Measurements from ENCODE around the gene SCRN1.

SCRN1 gene

DNA sequence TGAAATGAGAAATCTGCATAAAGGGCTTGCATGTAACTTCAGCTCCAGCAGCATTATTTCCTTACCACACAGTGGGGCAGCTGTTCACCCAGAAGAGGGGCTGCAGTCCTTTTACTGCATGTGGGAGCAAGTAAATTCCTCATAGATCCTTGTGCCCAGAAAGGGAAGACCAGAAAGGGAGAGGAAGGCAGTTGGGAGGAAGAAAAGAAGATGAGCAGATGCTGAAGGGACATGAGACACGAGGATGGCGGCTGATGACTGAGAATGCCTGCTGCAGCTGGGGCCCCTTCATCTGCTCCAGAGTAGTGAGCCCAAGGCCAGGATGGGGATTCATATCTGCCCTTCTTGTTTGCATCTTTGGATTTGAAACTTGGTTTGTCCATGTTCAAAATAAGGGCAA is 102.8 kb downstream of the SCRN1 start:
- no peak for DNase-seq

- DNase-seq = no peak
Measured at GRCh38 chr7:29885626-29886025, 104.0 kb downstream of the SCRN1 start.

DNA sequence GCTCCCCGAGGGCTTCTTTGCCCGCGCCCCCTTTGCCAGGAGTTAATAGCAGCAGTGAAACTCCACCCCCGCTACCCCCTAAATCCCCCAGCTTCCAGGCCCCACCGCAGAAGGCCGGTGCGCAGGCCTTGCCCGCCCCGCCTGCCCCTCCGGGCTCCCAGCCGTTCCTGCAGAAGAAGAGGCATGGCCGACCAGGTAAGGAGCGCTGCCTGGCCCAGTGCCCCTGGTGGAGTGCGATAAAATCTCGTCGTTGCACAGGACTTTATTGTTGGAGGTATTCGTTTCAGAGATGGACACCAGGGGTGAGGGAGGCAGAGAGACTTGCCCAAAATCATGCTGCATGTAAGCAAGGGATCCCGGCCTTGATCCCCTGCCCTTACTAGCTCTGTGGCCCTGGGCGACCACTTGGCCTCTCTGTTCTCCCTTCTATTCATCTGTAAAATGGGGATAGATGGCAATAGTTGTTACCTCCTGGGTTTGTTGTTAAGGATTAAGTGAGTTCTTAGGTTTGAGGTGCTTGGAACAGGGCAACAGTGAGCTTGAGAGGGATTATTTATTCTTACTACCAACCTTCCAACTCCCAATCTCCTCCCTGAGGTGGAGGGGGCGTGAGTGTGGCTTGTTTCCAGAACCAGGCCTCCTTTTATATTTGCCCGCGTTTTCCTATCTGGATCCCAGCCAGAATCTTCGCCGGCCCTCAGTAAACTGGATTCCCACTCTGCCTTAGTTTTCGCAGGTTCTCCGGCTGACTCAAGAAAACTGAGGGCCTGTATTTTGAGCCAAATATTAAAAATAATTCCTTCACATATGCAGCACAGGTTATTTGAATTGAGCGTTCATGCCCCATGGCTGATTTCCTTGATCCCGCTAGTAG is 105.0 kb downstream of the SCRN1 start:
- DNase-seq = no peak

DNA sequence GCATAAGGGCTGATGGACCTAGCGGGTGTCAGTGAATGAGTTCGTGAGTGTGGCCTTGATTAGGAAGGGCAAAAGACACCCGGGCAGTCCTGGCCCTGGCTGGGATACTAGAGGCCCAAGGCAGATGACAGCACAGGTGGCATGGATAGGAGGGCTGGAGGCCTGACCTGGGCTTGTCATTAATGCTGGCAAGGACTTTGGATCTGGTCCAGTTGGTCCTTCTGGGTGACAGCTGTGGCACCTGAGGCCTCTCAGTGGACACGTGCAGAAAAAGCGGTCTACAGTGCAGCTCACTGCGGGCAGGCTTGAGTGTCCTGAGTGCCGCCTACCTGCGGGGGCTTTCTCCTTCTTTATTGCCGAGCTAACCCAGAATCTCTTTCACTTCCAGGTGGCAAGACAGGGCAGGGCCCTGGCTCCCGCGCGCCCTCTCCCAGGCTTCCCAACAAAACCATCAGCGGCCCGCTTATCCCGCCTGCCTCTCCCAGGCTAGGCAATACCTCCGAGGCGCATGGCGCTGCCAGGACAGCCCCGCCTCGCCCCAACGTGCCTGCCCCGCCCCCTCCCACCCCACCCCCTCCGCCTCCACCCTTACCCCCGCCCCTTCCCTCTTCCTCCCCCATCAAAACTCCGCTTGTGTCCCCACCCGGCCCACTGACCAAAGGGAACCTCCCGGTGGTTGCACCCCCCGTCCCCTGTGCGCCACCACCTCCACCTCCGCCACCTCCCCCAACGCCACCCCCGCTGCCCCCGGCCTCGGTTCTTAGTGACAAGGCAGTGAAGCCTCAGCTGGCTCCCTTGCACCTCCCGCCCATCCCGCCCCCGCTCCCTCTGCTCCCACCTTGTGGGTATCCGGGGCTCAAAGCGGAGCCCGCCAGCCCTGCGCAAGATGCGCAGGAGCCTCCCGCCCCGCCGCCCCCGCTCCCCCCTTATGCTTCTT is 105.9 kb downstream of the SCRN1 start:
- DNase-seq = no peak

DNA sequence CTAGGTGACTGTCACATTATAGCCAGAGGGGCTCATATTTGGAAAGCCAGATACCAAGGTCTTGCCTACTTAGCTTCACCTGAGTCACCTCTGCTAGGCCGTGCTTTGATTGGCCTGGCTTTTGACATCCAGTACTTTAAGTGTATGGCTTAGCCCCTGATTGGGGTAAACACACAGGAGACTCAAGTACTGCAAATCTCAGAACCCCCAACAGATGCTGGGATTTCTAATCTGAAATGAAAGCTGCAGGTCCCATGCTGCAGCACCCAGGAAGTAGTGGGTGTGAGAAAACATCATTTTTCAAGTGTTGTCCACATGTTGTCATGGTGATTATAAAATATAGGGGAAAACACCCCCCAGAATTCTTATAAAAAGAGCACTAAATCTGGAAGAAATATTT is 107.1 kb downstream of the SCRN1 start:
- no peak for DNase-seq

DNA sequence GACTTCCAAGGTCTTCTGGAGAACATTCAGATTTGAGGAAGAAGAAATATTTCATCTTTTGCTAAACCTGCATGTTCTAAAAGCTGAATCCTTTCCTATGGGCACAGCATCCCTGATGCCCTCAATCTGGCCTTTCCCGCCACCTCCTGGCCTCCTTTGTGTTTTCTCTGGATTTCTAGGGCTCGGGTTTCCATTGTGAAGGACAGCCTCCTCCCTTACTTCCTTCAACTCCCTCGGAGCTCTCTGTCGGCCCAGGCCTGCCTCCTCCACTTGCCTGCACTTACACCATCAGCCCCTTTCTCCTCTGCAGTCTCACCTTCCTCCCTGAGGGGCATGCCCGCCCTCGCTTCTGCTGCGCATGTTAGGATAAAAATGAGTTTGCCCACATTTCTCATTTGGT is 107.9 kb downstream of the SCRN1 start:
- DNase-seq = no peak

DNA sequence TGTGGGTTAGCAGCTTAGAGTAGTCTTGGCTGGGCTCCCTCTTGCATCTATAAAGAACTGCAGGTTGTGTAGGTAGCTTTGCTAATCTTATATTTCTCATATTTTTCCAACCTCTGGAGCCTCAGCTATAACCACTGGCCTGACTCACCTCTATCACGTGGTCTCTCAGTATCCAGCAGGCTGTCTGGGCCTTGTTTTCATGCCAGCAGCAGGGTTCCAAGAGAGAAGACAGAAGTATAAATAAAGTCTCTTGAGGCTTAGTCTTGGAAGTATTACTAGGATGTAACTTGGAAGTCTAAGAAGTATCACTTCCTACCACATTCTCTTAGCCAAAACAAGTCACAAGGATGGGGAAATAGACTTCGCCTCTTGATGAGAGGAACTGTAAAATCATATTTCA is 110.0 kb downstream of the SCRN1 start:
- DNase-seq = peak in 1 of 2 donors; percentile 16

DNA sequence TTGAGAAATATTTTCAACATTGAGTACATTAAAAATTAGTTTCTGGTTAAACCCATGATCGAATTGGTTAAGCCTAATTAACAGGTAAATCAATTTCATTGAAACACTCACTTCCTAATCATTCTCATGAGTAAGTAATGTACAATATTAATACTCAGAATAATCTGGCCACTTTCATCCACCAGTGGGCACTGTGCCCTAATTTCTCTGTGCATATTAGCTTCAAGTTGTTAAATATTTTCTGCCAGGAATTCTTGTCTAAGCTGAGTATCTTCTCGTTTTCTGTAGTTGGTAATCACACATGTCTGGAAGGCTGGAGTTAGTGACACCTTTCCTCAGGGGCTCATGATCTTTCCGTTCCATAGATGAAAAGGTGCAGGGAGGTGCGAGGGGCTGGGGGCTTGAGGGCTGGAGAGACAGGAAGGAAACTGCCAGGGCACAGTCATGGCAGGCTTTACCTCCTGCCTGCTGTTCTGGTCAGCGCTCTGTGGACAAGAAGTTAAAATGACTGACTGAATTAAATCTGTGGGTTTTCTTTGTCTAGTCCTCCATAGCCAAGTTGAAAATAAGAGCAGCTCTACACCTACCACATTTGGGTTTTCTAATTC is 111.4 kb downstream of the SCRN1 start:
- peak; percentile 62 to 70 for DNase-seq

GRCh38 chr7:29877196-29877595 is 112.4 kb downstream of the SCRN1 start:
- DNase-seq = no peak

GRCh38 chr7:29875741-29876140 is 113.9 kb downstream of the SCRN1 start:
- DNase-seq = no peak

- no peak for DNase-seq
Measured at GRCh38 chr7:29873644-29874294, 115.8 kb downstream of the SCRN1 start.

DNA sequence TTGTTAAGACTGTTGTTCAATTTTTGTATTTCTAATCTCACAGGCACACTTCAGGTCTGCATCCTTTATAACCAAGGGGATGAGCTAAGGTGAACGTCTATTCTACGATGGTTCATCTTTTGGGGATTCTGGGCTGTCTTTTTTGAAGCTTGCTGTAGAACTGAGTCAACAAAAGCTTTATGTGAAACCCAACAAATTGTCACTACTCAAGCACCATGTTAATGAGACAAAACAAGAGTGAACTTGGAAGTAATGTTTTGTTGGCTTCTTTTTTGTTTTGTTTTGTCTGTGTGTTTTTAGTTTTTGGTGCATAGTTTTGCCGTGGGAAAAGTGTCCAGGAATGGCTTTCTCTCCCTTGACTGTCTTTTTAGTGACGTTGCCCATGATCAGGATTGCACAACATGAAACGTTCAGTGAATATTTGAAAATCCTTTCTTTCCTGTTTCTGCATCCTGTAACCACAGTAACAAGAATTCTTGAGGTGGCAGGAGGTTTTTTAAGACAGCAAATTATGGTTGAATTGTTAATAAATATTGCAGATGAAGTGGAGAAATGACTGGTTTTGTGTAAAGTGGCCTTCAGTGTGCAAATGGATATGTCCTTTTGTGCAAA is 117.7 kb downstream of the SCRN1 start:
- no peak for DNase-seq
